Endothelial cell of umbilical vein (primary cell): ENCODE data around the gene RASSF9. TPM values are rescaled to one million over a fixed set of nuclear protein-coding genes. Genes with fewer than 3 reads are reported as not detected.

Source experiments
- BruUV-seq: library from RNA; stranded (reverse); fragments of 400-500 nt; replicated peaks from 2 replicates; lab custom pipeline; 2021; lab: Mats Ljungman, UMichigan
- CTCF ChIA-PET: fragments of 300-600, 350-600 bp; sonication (Branson Sonifier 250); formaldehyde crosslinking; loops from one replicate; lab custom pipeline; 2021; ENCODE audit warnings: antibody characterized with exemption, inconsistent platforms; lab: Charles Lee
- POLR2A ChIA-PET: fragments of 300-600, 350-600 bp; sonication (Branson Sonifier 250); formaldehyde crosslinking; loops from one replicate; lab custom pipeline; 2021; ENCODE audit warnings: antibody characterized with exemption, inconsistent platforms; lab: Charles Lee
- DNase-seq: peaks from one replicate; pipeline ENCODE4 v3.0.0-alpha.2; 2011; ENCODE audit warnings: low read depth, low spot score
- FAIRE-seq: peaks from 2 replicates; lab custom pipeline; 2011; peaks lifted over from hg19 to GRCh38; lab: Jason Lieb, UNC
- H2AFZ ChIP-seq: 2 replicates; pipeline ENCODE4 v1.6.0; 2012; ENCODE audit warnings: low read depth, low read length, control low read depth, inconsistent platforms
- H3K27ac ChIP-seq: 2 replicates; pipeline ENCODE4 v1.5.1; 2011; ENCODE audit warnings: low read depth, mild to moderate bottlenecking, control low read depth, low read length, moderate library complexity; ENCODE audit not compliant: insufficient read depth
- H3K27me3 ChIP-seq, 2 experiments: 2 replicates each; pipeline versions ENCODE4 v1.6.0 to v1.6.1; 2011; ENCODE audit warnings: low read length in 2 of 2, mixed read lengths in 1 of 2; ENCODE audit not compliant: control insufficient read depth in 2 of 2, insufficient read depth in 2 of 2
- H3K36me3 ChIP-seq, 2 experiments: 2 replicates in 1 of 2; 3 replicates in 1 of 2; pipeline ENCODE4 v1.5.1; 2011; ENCODE audit warnings: low read length in 2 of 2, mild to moderate bottlenecking in 1 of 2, moderate library complexity in 1 of 2; ENCODE audit not compliant: control insufficient read depth in 2 of 2, insufficient read depth in 2 of 2; ENCODE audit errors: extremely low read depth in 1 of 2
- H3K4me1 ChIP-seq: 3 replicates; pipeline ENCODE4 v1.5.1; 2011; ENCODE audit warnings: mild to moderate bottlenecking, low read length; ENCODE audit not compliant: control insufficient read depth, insufficient read depth; ENCODE audit errors: extremely low read depth
- H3K4me2 ChIP-seq: 2 replicates; pipeline ENCODE4 v1.6.1; 2011; ENCODE audit warnings: low read length, control low read depth, mixed read lengths; ENCODE audit not compliant: insufficient read depth
- H3K4me3 ChIP-seq, 3 experiments: fragments of 200-600 bp in 1 of 3; sonication (generic), shearing (Covaris generic) in 1 of 3; replicated peaks in 1 of 3; 2 replicates each; pipeline ENCODE4 v1.5.1; 2011 to 2016; ENCODE audit warnings: control low read depth in 3 of 3, low read length in 3 of 3, mild to moderate bottlenecking in 2 of 3, inconsistent platforms in 1 of 3, low read depth in 1 of 3, moderate library complexity in 1 of 3; ENCODE audit not compliant: insufficient read depth in 1 of 3
- H3K79me2 ChIP-seq: 2 replicates; pipeline ENCODE4 v1.6.0; 2012; ENCODE audit warnings: low read length, inconsistent platforms; ENCODE audit not compliant: control insufficient read depth, insufficient read depth
- H3K9ac ChIP-seq: replicated peaks from 2 replicates; pipeline ENCODE3; 2011; ENCODE audit warnings: low read length, control low read depth; ENCODE audit not compliant: insufficient read depth; ENCODE audit errors: extremely low read depth
- H3K9me1 ChIP-seq: replicated peaks from 3 replicates; pipeline ENCODE4 v1.6.0; 2011; ENCODE audit warnings: mild to moderate bottlenecking, low read length; ENCODE audit not compliant: control insufficient read depth, insufficient read depth; ENCODE audit errors: extremely low read depth
- H3K9me3 ChIP-seq: replicated peaks from 2 replicates; pipeline ENCODE4 v1.5.1; 2012; ENCODE audit warnings: low read length, inconsistent platforms; ENCODE audit not compliant: control insufficient read depth, insufficient read depth
- H4K20me1 ChIP-seq: replicated peaks from 2 replicates; pipeline ENCODE3; 2011; ENCODE audit warnings: mild to moderate bottlenecking, low read length; ENCODE audit not compliant: control insufficient read depth, insufficient read depth; ENCODE audit errors: extremely low read depth
- EZH2 ChIP-seq: IDR thresholded peaks from 2 replicates; pipeline ENCODE4 v1.6.1; 2012; ENCODE audit warnings: borderline replicate concordance, low read depth, mild to moderate bottlenecking, moderate library complexity, low read length, inconsistent platforms; ENCODE audit not compliant: severe bottlenecking
- FOS ChIP-seq: IDR thresholded peaks from 2 replicates; pipeline ENCODE4 v1.6.1; 2011; ENCODE audit warnings: mild to moderate bottlenecking, low read length, moderate library complexity, borderline replicate concordance; ENCODE audit not compliant: insufficient read depth
- GATA2 ChIP-seq: IDR thresholded peaks from 2 replicates; pipeline ENCODE4 v1.7.0; 2011; ENCODE audit warnings: low read depth, mild to moderate bottlenecking, moderate library complexity, mixed read lengths, low read length; ENCODE audit not compliant: insufficient read length, insufficient read depth
- JUN ChIP-seq: IDR thresholded peaks from 2 replicates; pipeline ENCODE4 v1.6.1; 2011; ENCODE audit warnings: borderline replicate concordance, low read depth; ENCODE audit not compliant: insufficient read length, insufficient read depth
- MYC ChIP-seq: IDR thresholded peaks from one replicate; pipeline ENCODE4 v1.6.1; 2011; ENCODE audit warnings: mild to moderate bottlenecking, low read depth, low read length
- POLR2A ChIP-seq: IDR thresholded peaks from 2 replicates; pipeline ENCODE4 v1.6.1; 2012; ENCODE audit warnings: low read depth, mild to moderate bottlenecking, control low read depth, low read length
- dilution Hi-C: fragments of 300-500 bp; cut with MboI; formaldehyde crosslinking; loops from one replicate; pipeline ENCODE4 v1.15.0; 2019; ENCODE audit warnings: low sequenced_read_pairs; ENCODE audit not compliant: extremely low pct_ligation_motif_present
- intact Hi-C: fragments of 100-400 bp; cut with micrococcal nuclease; formaldehyde crosslinking; loops from one replicate; pipeline ENCODE4 v1.10.0; 2022
- polyA plus RNA-seq, 4 experiments: library from polyadenylated mRNA; depleted of rRNA in 3 of 4; stranded (reverse) in 3 of 4; unstranded in 1 of 4; fragments of >200 nt; gene quantifications; 2 replicates each; pipeline versions ENCODE4 v1.2.1 to v1.2.3, GENCODE V29; 2011 to 2012; ENCODE audit warnings: missing spikeins in 1 of 4
- total RNA-seq: library from RNA; stranded (reverse); gene quantifications from 2 replicates; pipeline ENCODE4 v1.2.3, GENCODE V29; 2021
- TF ChIP-seq, protein P1 (sequence below), 2 donors: IDR thresholded peaks; 1 replicate in 1 of 2; 2 replicates in 1 of 2; pipeline ENCODE4 v1.5.1; 2011; ENCODE audit warnings: low read length in 2 of 2, mild to moderate bottlenecking in 2 of 2, moderate library complexity in 2 of 2, control low read depth in 1 of 2, inconsistent platforms in 1 of 2, low read depth in 1 of 2; ENCODE audit not compliant: insufficient read depth in 1 of 2; ENCODE audit errors: extremely low read depth in 1 of 2
- TF ChIP-seq, protein P2 (sequence below): IDR thresholded peaks from 2 replicates; pipeline ENCODE4 v1.6.1; 2011; ENCODE audit not compliant: insufficient read depth, insufficient read length

Gene RASSF9
- total and polyA plus RNA-seq, 2 donors (not counting 3 experiments of a cell fraction or from before 2014, with no cell fraction given), result 2.1 to 2.3 TPM

DNA sequence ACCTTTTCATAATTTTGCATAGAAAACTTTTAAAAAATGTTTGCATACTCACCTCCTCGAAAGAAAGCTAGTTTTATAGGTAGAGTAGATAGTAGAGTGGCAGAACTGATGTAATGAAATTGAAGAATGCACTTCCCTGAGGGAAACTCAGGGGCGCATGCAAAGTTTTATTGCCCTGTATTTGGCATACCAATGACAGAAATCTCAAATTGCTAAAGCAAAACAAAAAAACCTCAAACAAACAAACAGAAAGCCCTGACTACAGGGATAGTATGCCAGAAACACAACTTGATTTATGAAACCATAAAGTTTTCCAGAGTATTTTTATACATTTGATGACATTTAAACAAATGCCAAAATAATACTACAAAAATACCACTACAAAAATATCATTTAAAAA lies 1.8 kb downstream of the RASSF9 start:
- no peaks in the 10 kb centered on the region for H3K9me1 ChIP-seq
- no peak overlapping the region for H2AFZ ChIP-seq
- H3K4me3 ChIP-seq, result peak overlapping the region in 2 of 3 experiments; percentile 39 to 89
- H3K27ac ChIP-seq, result no peak overlapping the region
- ChIA-PET CTCF (interaction anchor here (0.9 to 2.9 kb wide), 3 partner anchors 13 to 259 kb away, joined by 4 to 18 read pairs (median 4); no protein-coding TSS in a partner anchor), POLR2A (no interaction called here)
- no peaks in the 10 kb centered on the region for H3K36me3 ChIP-seq
- H3K79me2 ChIP-seq, result no peaks in the 10 kb centered on the region
- peak overlapping the region; percentile 92 for H3K9ac ChIP-seq
- peaks cover 18% of the 10 kb centered on the region for H3K4me1 ChIP-seq
- intact Hi-C loops, result loop anchor here (1.0 to 2.0 kb wide), 2 partner anchors 12 to 208 kb away; no protein-coding TSS in a partner anchor
- no peaks in the 10 kb centered on the region for H4K20me1 ChIP-seq
- no peaks in the 10 kb centered on the region for H3K27me3 ChIP-seq
- H3K9me3 ChIP-seq, result no peaks in the 10 kb centered on the region
- DNase-seq (peak; percentile 47), FAIRE-seq (no peak)
- peak overlapping the region; percentile 93 for H3K4me2 ChIP-seq
- dilution Hi-C loops, result no loop called here
- no TSS peak for BruUV-seq
- TF ChIP-seq, protein P1, sequence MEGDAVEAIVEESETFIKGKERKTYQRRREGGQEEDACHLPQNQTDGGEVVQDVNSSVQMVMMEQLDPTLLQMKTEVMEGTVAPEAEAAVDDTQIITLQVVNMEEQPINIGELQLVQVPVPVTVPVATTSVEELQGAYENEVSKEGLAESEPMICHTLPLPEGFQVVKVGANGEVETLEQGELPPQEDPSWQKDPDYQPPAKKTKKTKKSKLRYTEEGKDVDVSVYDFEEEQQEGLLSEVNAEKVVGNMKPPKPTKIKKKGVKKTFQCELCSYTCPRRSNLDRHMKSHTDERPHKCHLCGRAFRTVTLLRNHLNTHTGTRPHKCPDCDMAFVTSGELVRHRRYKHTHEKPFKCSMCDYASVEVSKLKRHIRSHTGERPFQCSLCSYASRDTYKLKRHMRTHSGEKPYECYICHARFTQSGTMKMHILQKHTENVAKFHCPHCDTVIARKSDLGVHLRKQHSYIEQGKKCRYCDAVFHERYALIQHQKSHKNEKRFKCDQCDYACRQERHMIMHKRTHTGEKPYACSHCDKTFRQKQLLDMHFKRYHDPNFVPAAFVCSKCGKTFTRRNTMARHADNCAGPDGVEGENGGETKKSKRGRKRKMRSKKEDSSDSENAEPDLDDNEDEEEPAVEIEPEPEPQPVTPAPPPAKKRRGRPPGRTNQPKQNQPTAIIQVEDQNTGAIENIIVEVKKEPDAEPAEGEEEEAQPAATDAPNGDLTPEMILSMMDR (IDR thresholded peaks at IDR 0.05; ENCODE audit: extremely low read depth in 1 of 2, insufficient read depth in 1 of 2, low read depth in 1 of 2, low read length in 2 of 2), result peak in 1 of 2 donors; percentile 2
- TF ChIP-seq, protein P2, sequence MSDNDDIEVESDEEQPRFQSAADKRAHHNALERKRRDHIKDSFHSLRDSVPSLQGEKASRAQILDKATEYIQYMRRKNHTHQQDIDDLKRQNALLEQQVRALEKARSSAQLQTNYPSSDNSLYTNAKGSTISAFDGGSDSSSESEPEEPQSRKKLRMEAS, result no peak

DNA sequence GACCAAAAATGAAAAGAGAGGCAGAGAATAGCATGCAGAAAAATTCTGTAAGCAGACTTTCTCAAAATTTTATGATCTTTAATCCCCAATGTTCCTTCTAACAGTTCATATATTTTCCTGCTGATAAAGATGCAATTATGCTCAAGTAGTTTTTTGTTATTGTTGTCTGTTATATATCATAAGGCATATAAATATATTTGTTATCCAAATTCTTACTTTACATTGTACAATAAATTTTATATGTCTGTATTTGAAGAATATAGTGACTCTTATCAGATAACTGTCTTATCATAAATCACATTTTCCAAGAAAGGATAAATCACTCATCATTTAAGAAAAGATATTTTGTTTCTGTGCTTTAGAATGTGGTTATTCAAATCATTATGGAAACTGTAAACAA lies 2.6 kb downstream of the RASSF9 start:
- H2AFZ ChIP-seq, result no peak overlapping the region
- no TSS peak for BruUV-seq
- no peak overlapping the region for H3K4me3 ChIP-seq
- H3K79me2 ChIP-seq, result no peaks in the 10 kb centered on the region
- peak overlapping the region; percentile 93 for H3K4me2 ChIP-seq
- H3K27ac ChIP-seq, result no peak overlapping the region
- peaks cover 18% of the 10 kb centered on the region for H3K4me1 ChIP-seq
- H3K9me3 ChIP-seq, result no peaks in the 10 kb centered on the region
- POLR2A ChIA-PET, result no interaction called here
- H3K27me3 ChIP-seq, result no peaks in the 10 kb centered on the region
- TF ChIP-seq POLR2A (no peak), GATA2 (no peak), JUN (no peak), EZH2 (no peak), FOS (no peak), MYC (no peak)
- TF ChIP-seq, protein P2, result no peak
- TF ChIP-seq, protein P1 (IDR thresholded peaks at IDR 0.05; ENCODE audit: extremely low read depth in 1 of 2, insufficient read depth in 1 of 2, low read depth in 1 of 2, low read length in 2 of 2), result no peak
- CTCF ChIA-PET, result interaction anchor here (1.8 kb wide), 1 partner anchor 34 kb away, joined by 4 read pairs; no protein-coding TSS in a partner anchor
- no peak for FAIRE-seq
- dilution Hi-C loops (no loop called here), intact Hi-C loops (no loop called here)
- H3K36me3 ChIP-seq, result no peaks in the 10 kb centered on the region
- no peak for DNase-seq
- H3K9ac ChIP-seq, result no peak overlapping the region
- no peaks in the 10 kb centered on the region for H4K20me1 ChIP-seq
- no peaks in the 10 kb centered on the region for H3K9me1 ChIP-seq
